ENCODE measurements around the gene FOXD1.
A peak's percentile ranks its signal among the peaks of the same experiment; 100 is the strongest.

FOXD1 gene

GRCh38 chr5:73424556-73424977, 24.0 kb downstream of the FOXD1 start:
- Histone ChIP-seq H3K27ac (ENCODE audit: low read length) (no peak overlapping the region), H3K79me2 (ENCODE audit: low read length) (no peaks in the 10 kb centered on the region), H3K36me3 (replicated peaks; ENCODE audit: low read depth, low read length) (no peaks in the 10 kb centered on the region), H3K4me2 (ENCODE audit: low read length) (no peak overlapping the region), H3K4me3 (ENCODE audit: low read length) (no peak overlapping the region), H2AFZ (ENCODE audit: low read depth, low read length) (no peak overlapping the region), H3K4me1 (ENCODE audit: low read length) (no peaks in the 10 kb centered on the region), H4K20me1 (ENCODE audit: insufficient read depth, low read length) (no peaks in the 10 kb centered on the region), H3K9me3 (ENCODE audit: insufficient read depth, low read length) (no peaks in the 10 kb centered on the region), H3K9ac (ENCODE audit: low read length) (no peak overlapping the region), H3K27me3 (ENCODE audit: low read depth, low read length) (no peaks in the 10 kb centered on the region)
- TF ChIP-seq EZH2phosphoT487 (IDR thresholded peaks at IDR 0.05; ENCODE audit: low read depth) (no peak), CTCF (IDR thresholded peaks at IDR 0.05; ENCODE audit: low read depth, low read length) (no peak)

DNA sequence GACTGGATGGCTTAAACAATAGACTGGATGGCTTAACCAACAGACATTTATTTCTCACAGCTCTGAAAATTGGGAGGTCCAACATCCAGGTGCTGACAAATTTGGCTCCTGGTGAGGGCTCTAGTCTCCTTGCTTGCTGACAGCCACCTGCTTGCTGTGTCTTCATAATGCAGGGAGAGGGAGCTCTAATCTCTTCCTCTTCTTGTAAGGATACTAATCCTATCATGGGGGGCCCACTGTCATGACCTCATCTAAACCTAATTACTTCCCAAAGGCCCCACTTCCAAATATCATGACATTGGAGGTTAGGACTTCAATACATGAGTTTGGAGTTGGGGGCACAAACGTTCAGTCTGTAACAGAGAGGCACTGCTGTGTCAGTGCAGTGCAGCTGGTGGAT, 26.4 kb downstream of the FOXD1 start:
- Histone ChIP-seq H2AFZ (ENCODE audit: low read depth, low read length) (no peak overlapping the region), H3K9ac (ENCODE audit: low read length) (no peak overlapping the region), H4K20me1 (ENCODE audit: insufficient read depth, low read length) (no peaks in the 10 kb centered on the region), H3K4me3 (ENCODE audit: low read length) (no peak overlapping the region), H3K27me3 (ENCODE audit: low read depth, low read length) (no peaks in the 10 kb centered on the region), H3K9me3 (ENCODE audit: insufficient read depth, low read length) (no peaks in the 10 kb centered on the region), H3K4me2 (ENCODE audit: low read length) (no peak overlapping the region), H3K4me1 (ENCODE audit: low read length) (no peaks in the 10 kb centered on the region), H3K79me2 (ENCODE audit: low read length) (no peaks in the 10 kb centered on the region), H3K27ac (ENCODE audit: low read length) (no peak overlapping the region), H3K36me3 (replicated peaks; ENCODE audit: low read depth, low read length) (no peaks in the 10 kb centered on the region)
- TF ChIP-seq EZH2phosphoT487 (IDR thresholded peaks at IDR 0.05; ENCODE audit: low read depth) (no peak), CTCF (IDR thresholded peaks at IDR 0.05; ENCODE audit: low read depth, low read length) (peak; percentile 26)

DNA sequence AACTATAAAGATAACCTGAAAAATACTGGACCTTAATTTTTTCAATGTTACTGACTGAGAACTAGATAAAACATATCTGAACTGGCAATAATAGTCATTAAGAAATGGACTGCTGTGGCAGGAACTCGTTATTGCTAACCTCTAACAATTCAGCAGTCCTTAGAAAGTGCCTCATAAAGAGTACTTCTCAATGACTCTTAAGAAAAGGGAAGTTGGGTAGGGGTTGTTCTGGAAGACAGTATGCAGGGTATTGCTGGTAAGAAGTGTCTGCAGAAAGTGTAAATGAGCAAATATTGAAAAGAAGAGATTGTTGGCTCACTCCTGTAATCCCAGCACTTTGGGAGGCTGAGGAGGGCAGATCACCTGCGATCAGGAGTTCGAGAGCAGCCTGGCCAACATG, 27.9 kb downstream of the FOXD1 start:
- H3K79me2 ChIP-seq (ENCODE audit: low read length): no peaks in the 10 kb centered on the region
- H3K9me3 ChIP-seq (ENCODE audit: insufficient read depth, low read length): no peaks in the 10 kb centered on the region
- no peaks in the 10 kb centered on the region for H3K36me3 ChIP-seq (replicated peaks; ENCODE audit: low read depth, low read length)
- no peaks in the 10 kb centered on the region for H3K27me3 ChIP-seq (ENCODE audit: low read depth, low read length)
- no peaks in the 10 kb centered on the region for H3K4me1 ChIP-seq (ENCODE audit: low read length)
- H3K9ac ChIP-seq (ENCODE audit: low read length): no peak overlapping the region
- no peak overlapping the region for H3K4me2 ChIP-seq (ENCODE audit: low read length)
- no peak overlapping the region for H3K27ac ChIP-seq (ENCODE audit: low read length)
- H2AFZ ChIP-seq (ENCODE audit: low read depth, low read length): no peak overlapping the region
- TF ChIP-seq EZH2phosphoT487 (IDR thresholded peaks at IDR 0.05; ENCODE audit: low read depth): no peak
- TF ChIP-seq CTCF (IDR thresholded peaks at IDR 0.05; ENCODE audit: low read depth, low read length): no peak
- H3K4me3 ChIP-seq (ENCODE audit: low read length): no peak overlapping the region
- H4K20me1 ChIP-seq (ENCODE audit: insufficient read depth, low read length): no peaks in the 10 kb centered on the region

- H3K36me3 ChIP-seq (replicated peaks; ENCODE audit: low read depth, low read length): no peaks in the 10 kb centered on the region
- no peak overlapping the region for H3K9ac ChIP-seq (ENCODE audit: low read length)
- no peak overlapping the region for H2AFZ ChIP-seq (ENCODE audit: low read depth, low read length)
- H3K9me3 ChIP-seq (ENCODE audit: insufficient read depth, low read length): no peaks in the 10 kb centered on the region
- H3K4me3 ChIP-seq (ENCODE audit: low read length): no peak overlapping the region
- no peaks in the 10 kb centered on the region for H3K79me2 ChIP-seq (ENCODE audit: low read length)
- H3K27ac ChIP-seq (ENCODE audit: low read length): no peak overlapping the region
- H4K20me1 ChIP-seq (ENCODE audit: insufficient read depth, low read length): no peaks in the 10 kb centered on the region
- no peaks in the 10 kb centered on the region for H3K4me1 ChIP-seq (ENCODE audit: low read length)
- no peak overlapping the region for H3K4me2 ChIP-seq (ENCODE audit: low read length)
- no peak for TF ChIP-seq EZH2phosphoT487 (IDR thresholded peaks at IDR 0.05; ENCODE audit: low read depth)
- TF ChIP-seq CTCF (IDR thresholded peaks at IDR 0.05; ENCODE audit: low read depth, low read length): no peak
- H3K27me3 ChIP-seq (ENCODE audit: low read depth, low read length): no peaks in the 10 kb centered on the region
These were observed 28.8 kb downstream of the FOXD1 start for GRCh38 chr5:73419465-73420390.

Measured in OCI-LY3 (cell line).